ENCODE data around the gene SBNO2.

GRCh38 chr19:1136621-1137317 lies 37.3 kb downstream of the SBNO2 start:
- no peak for TF ChIP-seq EZH2 (IDR thresholded peaks at IDR 0.05; ENCODE audit: borderline replicate concordance, insufficient read depth, low read depth, low read length, poor library complexity, severe bottlenecking)
- TF ChIP-seq, protein P1, sequence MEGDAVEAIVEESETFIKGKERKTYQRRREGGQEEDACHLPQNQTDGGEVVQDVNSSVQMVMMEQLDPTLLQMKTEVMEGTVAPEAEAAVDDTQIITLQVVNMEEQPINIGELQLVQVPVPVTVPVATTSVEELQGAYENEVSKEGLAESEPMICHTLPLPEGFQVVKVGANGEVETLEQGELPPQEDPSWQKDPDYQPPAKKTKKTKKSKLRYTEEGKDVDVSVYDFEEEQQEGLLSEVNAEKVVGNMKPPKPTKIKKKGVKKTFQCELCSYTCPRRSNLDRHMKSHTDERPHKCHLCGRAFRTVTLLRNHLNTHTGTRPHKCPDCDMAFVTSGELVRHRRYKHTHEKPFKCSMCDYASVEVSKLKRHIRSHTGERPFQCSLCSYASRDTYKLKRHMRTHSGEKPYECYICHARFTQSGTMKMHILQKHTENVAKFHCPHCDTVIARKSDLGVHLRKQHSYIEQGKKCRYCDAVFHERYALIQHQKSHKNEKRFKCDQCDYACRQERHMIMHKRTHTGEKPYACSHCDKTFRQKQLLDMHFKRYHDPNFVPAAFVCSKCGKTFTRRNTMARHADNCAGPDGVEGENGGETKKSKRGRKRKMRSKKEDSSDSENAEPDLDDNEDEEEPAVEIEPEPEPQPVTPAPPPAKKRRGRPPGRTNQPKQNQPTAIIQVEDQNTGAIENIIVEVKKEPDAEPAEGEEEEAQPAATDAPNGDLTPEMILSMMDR (IDR thresholded peaks at IDR 0.05): no peak
